Kasumi-1 (cell line): ENCODE data around the gene ITIH4.
A peak's percentile ranks its signal among the peaks of the same experiment; 100 is the strongest.

Source experiments
- DNase-seq, 2 experiments: peaks; one replicate each; lab custom pipeline; 2025; lab: John Stamatoyannopoulos, UW

The ITIH4 gene

GRCh38 chr3:52848617-52849016 is 18.1 kb upstream of the ITIH4 start:
- DNase-seq = no peak

GRCh38 chr3:52847726-52848125 is 17.3 kb upstream of the ITIH4 start:
- DNase-seq = no peak

- no peak for DNase-seq
Observed at GRCh38 chr3:52847241-52847640, 16.8 kb upstream of the ITIH4 start.

- peak; percentile 16 to 22 for DNase-seq
Observed at GRCh38 chr3:52846432-52846965, 16.0 kb upstream of the ITIH4 start.

GRCh38 chr3:52845691-52846431 is 15.4 kb upstream of the ITIH4 start:
- DNase-seq = no peak

- no peak for DNase-seq
Observed at GRCh38 chr3:52845157-52845556, 14.7 kb upstream of the ITIH4 start.

GRCh38 chr3:52844290-52844975 is 14.0 kb upstream of the ITIH4 start:
- no peak for DNase-seq

GRCh38 chr3:52843881-52844280 is 13.4 kb upstream of the ITIH4 start:
- DNase-seq = no peak

GRCh38 chr3:52843108-52843865 is 12.8 kb upstream of the ITIH4 start:
- DNase-seq = no peak

GRCh38 chr3:52842424-52842823 is 12.0 kb upstream of the ITIH4 start:
- DNase-seq = no peak

GRCh38 chr3:52841981-52842340 is 11.5 kb upstream of the ITIH4 start:
- DNase-seq = no peak

- DNase-seq = no peak
Observed at GRCh38 chr3:52841211-52841980, 10.9 kb upstream of the ITIH4 start.

- DNase-seq = no peak
Observed at GRCh38 chr3:52839892-52840545, 9.5 kb upstream of the ITIH4 start.

- DNase-seq = no peak
Observed at GRCh38 chr3:52839268-52839575, 8.8 kb upstream of the ITIH4 start.

GRCh38 chr3:52838561-52839267 is 8.2 kb upstream of the ITIH4 start:
- DNase-seq = no peak

GRCh38 chr3:52836986-52837385 is 6.5 kb upstream of the ITIH4 start:
- no peak for DNase-seq

- DNase-seq = no peak
Observed at GRCh38 chr3:52836471-52836845, 6.0 kb upstream of the ITIH4 start.

GRCh38 chr3:52835766-52836470 is 5.4 kb upstream of the ITIH4 start:
- DNase-seq = no peak

- DNase-seq = no peak
Observed at GRCh38 chr3:52834871-52835501, 4.5 kb upstream of the ITIH4 start, which contains the start of gene MUSTN1. MUSTN1 (minus strand) TSS chr3:52835019; CDS start chr3:52834948, 71 bp downstream.

- no peak for DNase-seq
Observed at GRCh38 chr3:52833202-52833601, 2.7 kb upstream of the ITIH4 start.
